A549 (cell line): ENCODE measurements around the gene KCNQ2. TPM values are rescaled to one million over a fixed set of nuclear protein-coding genes. Genes with fewer than 3 reads are reported as not detected.

ENCODE experiments used
- ATAC-seq, 2 experiments: fragments of 200-7000 bp in 1 of 2; fragments of >200 bp in 1 of 2; cut with Nextera tagmentation in 1 of 2; cut with Tn5 transposase in 1 of 2; 3 replicates each; pipeline versions ENCODE4 v1.8.0 to v1.9.1; 2018 to 2020; ENCODE audit warnings: mild to moderate bottlenecking in 1 of 2, moderate library complexity in 1 of 2
- CTCF ChIA-PET: fragments of 300-600 bp; sonication (Branson Sonifier 250); formaldehyde crosslinking; extraction: SDS; loops from one replicate; lab custom pipeline; 2021; ENCODE audit warnings: antibody characterized with exemption, inconsistent platforms; lab: Yijun Ruan, JAX
- POLR2A ChIA-PET: fragments of 350-600 bp; formaldehyde crosslinking; extraction: SDS; loops from one replicate; lab custom pipeline; 2021; ENCODE audit warnings: antibody characterized with exemption, inconsistent platforms; lab: Yijun Ruan, JAX
- DNase-seq, 2 experiments: peaks; one replicate each; pipeline versions ENCODE4 v3.0.0 to v3.0.0-alpha.2; 2011 to 2016; ENCODE audit warnings: low read depth in 1 of 2, low spot score in 1 of 2
- FAIRE-seq: peaks from 2 replicates; lab custom pipeline; 2011; peaks lifted over from hg19 to GRCh38; lab: Jason Lieb, UNC
- H3K27ac ChIP-seq, 2 experiments: fragments of >200 bp; sonication (Bioruptor Twin); formaldehyde crosslinking; 3 replicates each; pipeline ENCODE4 v1.5.1; 2016 to 2017
- H3K4me1 ChIP-seq: fragments of >200 bp; sonication (Bioruptor Twin); formaldehyde crosslinking; 3 replicates; pipeline ENCODE4 v1.6.1; 2016
- H3K4me2 ChIP-seq: fragments of >200 bp; sonication (Bioruptor Twin); formaldehyde crosslinking; 3 replicates; pipeline ENCODE4 v1.6.1; 2016
- H3K4me3 ChIP-seq: fragments of >200 bp; sonication (Bioruptor Twin); formaldehyde crosslinking; 3 replicates; pipeline ENCODE4 v1.5.1; 2016
- H3K9me3 ChIP-seq: fragments of >200 bp; sonication (Bioruptor Twin); formaldehyde crosslinking; 3 replicates; pipeline ENCODE4 v1.6.1; 2016
- CBX2 ChIP-seq: fragments of 200-600 bp; sonication (generic); IDR thresholded peaks from 2 replicates; pipeline ENCODE4 v1.6.1; 2016; ENCODE audit warnings: low read depth, mild to moderate bottlenecking, borderline replicate concordance
- CEBPB ChIP-seq, 2 experiments: fragments of >200 bp in 1 of 2; sonication (Bioruptor Twin) in 1 of 2; formaldehyde crosslinking in 1 of 2; IDR thresholded peaks; 2 replicates each; pipeline ENCODE4 v1.6.1; 2012 to 2016
- CHD2 ChIP-seq: fragments of 150-350 bp; IDR thresholded peaks from 2 replicates; pipeline ENCODE4 v1.6.1; 2014; ENCODE audit warnings: low read length; ENCODE audit not compliant: partially characterized antibody
- CHD4 ChIP-seq: fragments of 200-600 bp; sonication (generic); IDR thresholded peaks from 2 replicates; pipeline ENCODE4 v1.6.1; 2016; ENCODE audit warnings: antibody characterized with exemption, mild to moderate bottlenecking, borderline replicate concordance
- EHF ChIP-seq: fragments of 250-450 bp; sonication (Bioruptor Pico); IDR thresholded peaks from 2 replicates; pipeline ENCODE4 v1.5.0; 2020; ENCODE audit warnings: mild to moderate bottlenecking
- EHMT2 ChIP-seq: fragments of 200-600 bp; sonication (generic); IDR thresholded peaks from 2 replicates; pipeline ENCODE4 v1.6.1; 2016; ENCODE audit warnings: antibody characterized with exemption, low read depth, mild to moderate bottlenecking, moderate library complexity
- FOSB ChIP-seq: fragments of 250-450 bp; sonication (Bioruptor Pico); IDR thresholded peaks from 2 replicates; pipeline ENCODE4 v1.5.0; 2020; ENCODE audit warnings: mild to moderate bottlenecking, moderate library complexity
- HOXA7 ChIP-seq: fragments of 250-450 bp; sonication (Bioruptor Pico); IDR thresholded peaks from 2 replicates; pipeline ENCODE4 v1.5.0; 2020; ENCODE audit warnings: mild to moderate bottlenecking, moderate library complexity
- HOXB13 ChIP-seq: fragments of 250-450 bp; sonication (Bioruptor Pico); IDR thresholded peaks from 2 replicates; pipeline ENCODE4 v1.5.0; 2020; ENCODE audit warnings: low read depth, mild to moderate bottlenecking, moderate library complexity
- JUN ChIP-seq, 2 experiments: fragments of >200 bp; sonication (Bioruptor Twin); formaldehyde crosslinking; IDR thresholded peaks; 2 replicates in 1 of 2; 3 replicates in 1 of 2; pipeline ENCODE4 v1.6.1; 2016 to 2017
- JUNB ChIP-seq: fragments of >200 bp; sonication (Bioruptor Twin); formaldehyde crosslinking; IDR thresholded peaks from 2 replicates; pipeline ENCODE4 v1.6.1; 2016
- NFE2L2 ChIP-seq: fragments of 150-350 bp; conservative IDR thresholded peaks from 2 replicates; pipeline ENCODE4 v1.6.1; 2014; ENCODE audit warnings: low read length
- NPAS2 ChIP-seq: fragments of 250-450 bp; sonication (Bioruptor Pico); IDR thresholded peaks from 2 replicates; pipeline ENCODE4 v1.8.0; 2022; ENCODE audit warnings: mild to moderate bottlenecking, moderate library complexity, borderline replicate concordance
- NR3C1 ChIP-seq: fragments of >200 bp; sonication (Bioruptor Twin); formaldehyde crosslinking; IDR thresholded peaks from 3 replicates; pipeline ENCODE4 v1.6.1; 2017
- PHF8 ChIP-seq: fragments of 200-600 bp; sonication (generic); IDR thresholded peaks from 2 replicates; pipeline ENCODE4 v1.6.1; 2016; ENCODE audit warnings: low read depth, mild to moderate bottlenecking, antibody characterized with exemption, moderate library complexity, borderline replicate concordance
- RAD21 ChIP-seq, 2 experiments: fragments of >200 bp in 1 of 2; sonication (Bioruptor Twin) in 1 of 2; formaldehyde crosslinking in 1 of 2; IDR thresholded peaks in 1 of 2; conservative IDR thresholded peaks in 1 of 2; 2 replicates in 1 of 2; 3 replicates in 1 of 2; pipeline ENCODE4 v1.6.1; 2012 to 2018; ENCODE audit warnings: inconsistent platforms in 1 of 2
- RNF2 ChIP-seq: fragments of 200-600 bp; sonication (generic); IDR thresholded peaks from 2 replicates; pipeline ENCODE4 v1.6.1; 2016; ENCODE audit warnings: low read depth, mild to moderate bottlenecking, antibody characterized with exemption, moderate library complexity, borderline replicate concordance
- SMC3 ChIP-seq: fragments of >200 bp; sonication (Bioruptor Twin); formaldehyde crosslinking; IDR thresholded peaks from 3 replicates; pipeline ENCODE4 v1.6.1; 2018; ENCODE audit warnings: inconsistent platforms
- ZFP36 ChIP-seq: fragments of 450-650 bp; IDR thresholded peaks from 2 replicates; pipeline ENCODE4 v1.6.1; 2014; ENCODE audit warnings: borderline replicate concordance; ENCODE audit not compliant: partially characterized antibody
- ZNF302 ChIP-seq: fragments of 250-450 bp; sonication (Bioruptor Pico); IDR thresholded peaks from 2 replicates; pipeline ENCODE4 v1.9.0; 2021; ENCODE audit warnings: inconsistent platforms, mild to moderate bottlenecking, moderate library complexity
- ZSCAN20 ChIP-seq: fragments of 250-450 bp; sonication (Bioruptor Pico); IDR thresholded peaks from 2 replicates; pipeline ENCODE4 v1.8.0; 2022; ENCODE audit warnings: mild to moderate bottlenecking, moderate library complexity
- WGBS: methylation state at CpG from one replicate; pipeline ENCODE4 v1.1.6; 2017; ENCODE audit errors: missing lambda C conversion rate; 5-methylcytosine and 5-hydroxymethylcytosine counted together
- polyA plus RNA-seq, 4 experiments: library from polyadenylated mRNA; depleted of rRNA in 3 of 4; stranded (reverse); fragments of >200 nt; fragmentation: RNase III in 1 of 4; extraction: RNeasy Plus Mini Kit Qiagen cat#74134 plus additional on column Dnase treatment in 1 of 4; gene quantifications; 2 replicates in 3 of 4; 3 replicates in 1 of 4; pipeline ENCODE4 v1.2.3, GENCODE V29; 2011 to 2017
- TF ChIP-seq, protein P1 (sequence below): fragments of 450-650 bp; IDR thresholded peaks from 2 replicates; pipeline ENCODE4 v1.6.1; 2014; ENCODE audit warnings: antibody characterized with exemption
- TF ChIP-seq, protein P2 (sequence below): fragments of 200-600 bp; sonication (generic); IDR thresholded peaks from 2 replicates; pipeline ENCODE4 v1.6.1; 2016; ENCODE audit warnings: antibody characterized with exemption, mild to moderate bottlenecking, moderate library complexity
- TF ChIP-seq, protein P3 (sequence below): fragments of 250-450 bp; sonication (Bioruptor Pico); IDR thresholded peaks from 2 replicates; pipeline ENCODE4 v1.5.0; 2021; ENCODE audit warnings: mild to moderate bottlenecking, moderate library complexity, borderline replicate concordance
- TF ChIP-seq, protein P4 (sequence below): IDR thresholded peaks from 2 replicates; pipeline ENCODE4 v1.6.1; 2012
- TF ChIP-seq, protein P5 (sequence below): fragments of >200 bp; sonication (Bioruptor Twin); formaldehyde crosslinking; IDR thresholded peaks from 3 replicates; pipeline ENCODE4 v1.5.1; 2016
- TF ChIP-seq, protein P6 (sequence below): fragments of >200 bp; sonication (Bioruptor Twin); formaldehyde crosslinking; IDR thresholded peaks from 2 replicates; pipeline ENCODE4 v1.6.1; 2016

Gene KCNQ2
- polyA plus RNA-seq, 2 of the 4 experiments (the other 2 are of a cell fraction): 0.14 to 0.36 TPM

DNA sequence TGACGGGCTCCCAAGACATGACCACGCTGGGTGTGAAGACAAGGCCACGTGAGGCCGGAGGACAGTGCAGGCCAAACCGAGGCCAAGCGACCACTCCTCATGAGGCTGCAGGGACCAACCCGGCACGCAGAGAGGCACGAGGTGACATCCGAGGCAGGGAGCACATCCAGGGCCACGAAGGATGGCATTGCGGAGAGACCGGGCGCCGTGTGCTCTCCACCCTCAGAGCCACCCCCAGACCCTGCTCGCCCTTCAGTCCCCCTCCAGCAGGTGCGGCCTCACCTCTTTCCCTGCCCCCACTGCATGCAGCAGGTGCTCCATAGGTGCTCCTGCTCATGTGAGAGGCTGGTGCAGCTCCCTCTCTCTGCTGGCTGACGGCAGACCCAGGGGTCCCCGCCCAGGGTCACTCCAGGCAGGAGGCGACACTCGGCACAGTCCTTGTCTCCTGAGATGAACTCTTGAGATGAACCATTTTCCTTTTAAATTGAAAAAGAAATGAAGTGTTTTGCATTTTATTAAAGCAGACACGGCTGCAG lies 77.5 kb downstream of the KCNQ2 start:
- no peak overlapping the region for H3K4me3 ChIP-seq
- H3K9me3 ChIP-seq: peaks cover 13% of the 10 kb centered on the region; the same call in 2 of the 3 replicates
- no peaks in the 10 kb centered on the region for H3K4me1 ChIP-seq
- ATAC-seq: no peak
- FAIRE-seq: no peak
- no peak for DNase-seq
- no peak for TF ChIP-seq HOXA7 (CRISPR knock-in tag)
- TF ChIP-seq FOSB (CRISPR knock-in tag): no peak
- TF ChIP-seq, protein P1, sequence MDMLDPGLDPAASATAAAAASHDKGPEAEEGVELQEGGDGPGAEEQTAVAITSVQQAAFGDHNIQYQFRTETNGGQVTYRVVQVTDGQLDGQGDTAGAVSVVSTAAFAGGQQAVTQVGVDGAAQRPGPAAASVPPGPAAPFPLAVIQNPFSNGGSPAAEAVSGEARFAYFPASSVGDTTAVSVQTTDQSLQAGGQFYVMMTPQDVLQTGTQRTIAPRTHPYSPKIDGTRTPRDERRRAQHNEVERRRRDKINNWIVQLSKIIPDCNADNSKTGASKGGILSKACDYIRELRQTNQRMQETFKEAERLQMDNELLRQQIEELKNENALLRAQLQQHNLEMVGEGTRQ: no peak
- TF ChIP-seq EHF (CRISPR knock-in tag): no peak
- TF ChIP-seq, protein P2, sequence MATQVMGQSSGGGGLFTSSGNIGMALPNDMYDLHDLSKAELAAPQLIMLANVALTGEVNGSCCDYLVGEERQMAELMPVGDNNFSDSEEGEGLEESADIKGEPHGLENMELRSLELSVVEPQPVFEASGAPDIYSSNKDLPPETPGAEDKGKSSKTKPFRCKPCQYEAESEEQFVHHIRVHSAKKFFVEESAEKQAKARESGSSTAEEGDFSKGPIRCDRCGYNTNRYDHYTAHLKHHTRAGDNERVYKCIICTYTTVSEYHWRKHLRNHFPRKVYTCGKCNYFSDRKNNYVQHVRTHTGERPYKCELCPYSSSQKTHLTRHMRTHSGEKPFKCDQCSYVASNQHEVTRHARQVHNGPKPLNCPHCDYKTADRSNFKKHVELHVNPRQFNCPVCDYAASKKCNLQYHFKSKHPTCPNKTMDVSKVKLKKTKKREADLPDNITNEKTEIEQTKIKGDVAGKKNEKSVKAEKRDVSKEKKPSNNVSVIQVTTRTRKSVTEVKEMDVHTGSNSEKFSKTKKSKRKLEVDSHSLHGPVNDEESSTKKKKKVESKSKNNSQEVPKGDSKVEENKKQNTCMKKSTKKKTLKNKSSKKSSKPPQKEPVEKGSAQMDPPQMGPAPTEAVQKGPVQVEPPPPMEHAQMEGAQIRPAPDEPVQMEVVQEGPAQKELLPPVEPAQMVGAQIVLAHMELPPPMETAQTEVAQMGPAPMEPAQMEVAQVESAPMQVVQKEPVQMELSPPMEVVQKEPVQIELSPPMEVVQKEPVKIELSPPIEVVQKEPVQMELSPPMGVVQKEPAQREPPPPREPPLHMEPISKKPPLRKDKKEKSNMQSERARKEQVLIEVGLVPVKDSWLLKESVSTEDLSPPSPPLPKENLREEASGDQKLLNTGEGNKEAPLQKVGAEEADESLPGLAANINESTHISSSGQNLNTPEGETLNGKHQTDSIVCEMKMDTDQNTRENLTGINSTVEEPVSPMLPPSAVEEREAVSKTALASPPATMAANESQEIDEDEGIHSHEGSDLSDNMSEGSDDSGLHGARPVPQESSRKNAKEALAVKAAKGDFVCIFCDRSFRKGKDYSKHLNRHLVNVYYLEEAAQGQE: no peak
- TF ChIP-seq ZSCAN20 (CRISPR knock-in tag): no peak
- TF ChIP-seq ZNF302 (CRISPR knock-in tag): no peak
- no peak for TF ChIP-seq JUN (IDR thresholded peaks at IDR 0.05)
- TF ChIP-seq CBX2: no peak
- 46% methylated on average over 18 of the region's 22 CpGs for WGBS
- POLR2A ChIA-PET: no interaction called here
- no peak overlapping the region for H3K4me2 ChIP-seq
- CTCF ChIA-PET: interaction anchor here (1.3 kb wide), 1 partner anchor 172 kb away, joined by 3 read pairs; no protein-coding TSS in a partner anchor
- H3K27ac ChIP-seq: no peak overlapping the region

DNA sequence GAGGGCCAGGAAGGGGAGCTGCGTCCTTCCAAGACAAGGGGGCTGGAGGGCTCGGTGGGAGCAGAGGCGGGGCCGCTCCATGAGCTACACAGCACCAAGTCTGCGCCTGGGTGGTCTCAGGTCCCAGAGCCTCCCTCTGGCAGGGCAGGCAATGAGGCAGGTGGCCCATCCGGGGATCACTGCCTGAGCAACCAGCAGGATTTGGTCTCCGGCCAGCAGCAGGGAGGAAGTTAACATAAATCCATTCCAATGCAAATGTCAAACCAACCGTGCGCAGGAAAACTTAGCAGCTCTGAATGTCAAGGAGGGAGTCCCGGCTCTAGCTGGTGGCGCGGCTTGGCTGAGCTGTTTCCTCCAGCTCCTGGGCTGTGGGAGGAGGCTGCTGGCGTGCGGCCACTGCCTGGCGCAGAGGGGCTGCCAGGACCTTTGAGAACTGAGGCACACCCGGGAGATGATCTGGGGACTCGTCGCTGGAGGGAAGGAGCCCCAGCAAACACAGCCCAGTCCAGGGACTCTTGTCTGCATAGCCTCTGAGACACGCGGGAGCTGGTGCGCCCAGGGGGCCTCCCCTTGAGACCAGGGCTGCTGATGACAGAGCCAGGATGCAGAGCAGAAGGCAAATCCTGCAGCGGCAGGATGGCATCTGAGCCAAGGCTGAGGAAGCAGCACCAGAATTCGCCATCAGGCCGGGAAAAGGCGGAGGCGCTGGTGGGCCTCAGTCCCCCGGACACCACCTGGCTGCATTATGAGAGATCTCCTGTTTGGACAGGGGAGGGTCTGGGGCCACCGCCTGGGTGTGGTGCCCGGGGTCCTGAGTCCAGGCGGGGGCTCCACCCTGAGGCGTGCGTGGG lies 78.2 kb downstream of the KCNQ2 start:
- CTCF ChIA-PET: interaction anchor here (1.0 to 1.3 kb wide), 3 partner anchors 12 to 171 kb away, joined by 3 to 8 read pairs (median 4); no protein-coding TSS in a partner anchor
- H3K4me3 ChIP-seq: no peak overlapping the region
- no peak overlapping the region for H3K4me2 ChIP-seq
- no peaks in the 10 kb centered on the region for H3K4me1 ChIP-seq
- 42% methylated on average over 20 of the region's 32 CpGs for WGBS
- DNase-seq (no peak), ATAC-seq (no peak), FAIRE-seq (no peak)
- POLR2A ChIA-PET: no interaction called here
- H3K9me3 ChIP-seq: peaks cover 19% of the 10 kb centered on the region; the same call in 2 of the 3 replicates
- H3K27ac ChIP-seq: no peak overlapping the region
- no peak for TF ChIP-seq NFE2L2
- TF ChIP-seq, protein P3, sequence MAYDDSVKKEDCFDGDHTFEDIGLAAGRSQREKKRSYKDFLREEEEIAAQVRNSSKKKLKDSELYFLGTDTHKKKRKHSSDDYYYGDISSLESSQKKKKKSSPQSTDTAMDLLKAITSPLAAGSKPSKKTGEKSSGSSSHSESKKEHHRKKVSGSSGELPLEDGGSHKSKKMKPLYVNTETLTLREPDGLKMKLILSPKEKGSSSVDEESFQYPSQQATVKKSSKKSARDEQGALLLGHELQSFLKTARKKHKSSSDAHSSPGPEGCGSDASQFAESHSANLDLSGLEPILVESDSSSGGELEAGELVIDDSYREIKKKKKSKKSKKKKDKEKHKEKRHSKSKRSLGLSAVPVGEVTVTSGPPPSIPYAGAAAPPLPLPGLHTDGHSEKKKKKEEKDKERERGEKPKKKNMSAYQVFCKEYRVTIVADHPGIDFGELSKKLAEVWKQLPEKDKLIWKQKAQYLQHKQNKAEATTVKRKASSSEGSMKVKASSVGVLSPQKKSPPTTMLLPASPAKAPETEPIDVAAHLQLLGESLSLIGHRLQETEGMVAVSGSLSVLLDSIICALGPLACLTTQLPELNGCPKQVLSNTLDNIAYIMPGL (CRISPR knock-in tag): no peak
- TF ChIP-seq HOXB13 (CRISPR knock-in tag): no peak
- no peak for TF ChIP-seq NR3C1
- TF ChIP-seq SMC3: no peak
- TF ChIP-seq, protein P4, sequence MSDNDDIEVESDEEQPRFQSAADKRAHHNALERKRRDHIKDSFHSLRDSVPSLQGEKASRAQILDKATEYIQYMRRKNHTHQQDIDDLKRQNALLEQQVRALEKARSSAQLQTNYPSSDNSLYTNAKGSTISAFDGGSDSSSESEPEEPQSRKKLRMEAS: no peak
- no peak for TF ChIP-seq JUNB
- TF ChIP-seq, protein P5, sequence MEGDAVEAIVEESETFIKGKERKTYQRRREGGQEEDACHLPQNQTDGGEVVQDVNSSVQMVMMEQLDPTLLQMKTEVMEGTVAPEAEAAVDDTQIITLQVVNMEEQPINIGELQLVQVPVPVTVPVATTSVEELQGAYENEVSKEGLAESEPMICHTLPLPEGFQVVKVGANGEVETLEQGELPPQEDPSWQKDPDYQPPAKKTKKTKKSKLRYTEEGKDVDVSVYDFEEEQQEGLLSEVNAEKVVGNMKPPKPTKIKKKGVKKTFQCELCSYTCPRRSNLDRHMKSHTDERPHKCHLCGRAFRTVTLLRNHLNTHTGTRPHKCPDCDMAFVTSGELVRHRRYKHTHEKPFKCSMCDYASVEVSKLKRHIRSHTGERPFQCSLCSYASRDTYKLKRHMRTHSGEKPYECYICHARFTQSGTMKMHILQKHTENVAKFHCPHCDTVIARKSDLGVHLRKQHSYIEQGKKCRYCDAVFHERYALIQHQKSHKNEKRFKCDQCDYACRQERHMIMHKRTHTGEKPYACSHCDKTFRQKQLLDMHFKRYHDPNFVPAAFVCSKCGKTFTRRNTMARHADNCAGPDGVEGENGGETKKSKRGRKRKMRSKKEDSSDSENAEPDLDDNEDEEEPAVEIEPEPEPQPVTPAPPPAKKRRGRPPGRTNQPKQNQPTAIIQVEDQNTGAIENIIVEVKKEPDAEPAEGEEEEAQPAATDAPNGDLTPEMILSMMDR: no peak
- no peak for TF ChIP-seq RNF2
- no peak for TF ChIP-seq NPAS2 (CRISPR knock-in tag)
- no peak for TF ChIP-seq RAD21 (conservative IDR thresholded peaks at IDR 0.05 in 1 of 2, IDR thresholded peaks at IDR 0.05 in 1 of 2)
- no peak for TF ChIP-seq ZFP36
- no peak for TF ChIP-seq CHD4
- no peak for TF ChIP-seq EHMT2
- TF ChIP-seq CHD2: no peak
- TF ChIP-seq, protein P6, sequence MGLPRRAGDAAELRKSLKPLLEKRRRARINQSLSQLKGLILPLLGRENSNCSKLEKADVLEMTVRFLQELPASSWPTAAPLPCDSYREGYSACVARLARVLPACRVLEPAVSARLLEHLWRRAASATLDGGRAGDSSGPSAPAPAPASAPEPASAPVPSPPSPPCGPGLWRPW: no peak
- TF ChIP-seq PHF8: no peak
- TF ChIP-seq CEBPB (IDR thresholded peaks at IDR 0.05): no peak
